ENCODE data around the gene MEF2D.

Gene MEF2D

DNA sequence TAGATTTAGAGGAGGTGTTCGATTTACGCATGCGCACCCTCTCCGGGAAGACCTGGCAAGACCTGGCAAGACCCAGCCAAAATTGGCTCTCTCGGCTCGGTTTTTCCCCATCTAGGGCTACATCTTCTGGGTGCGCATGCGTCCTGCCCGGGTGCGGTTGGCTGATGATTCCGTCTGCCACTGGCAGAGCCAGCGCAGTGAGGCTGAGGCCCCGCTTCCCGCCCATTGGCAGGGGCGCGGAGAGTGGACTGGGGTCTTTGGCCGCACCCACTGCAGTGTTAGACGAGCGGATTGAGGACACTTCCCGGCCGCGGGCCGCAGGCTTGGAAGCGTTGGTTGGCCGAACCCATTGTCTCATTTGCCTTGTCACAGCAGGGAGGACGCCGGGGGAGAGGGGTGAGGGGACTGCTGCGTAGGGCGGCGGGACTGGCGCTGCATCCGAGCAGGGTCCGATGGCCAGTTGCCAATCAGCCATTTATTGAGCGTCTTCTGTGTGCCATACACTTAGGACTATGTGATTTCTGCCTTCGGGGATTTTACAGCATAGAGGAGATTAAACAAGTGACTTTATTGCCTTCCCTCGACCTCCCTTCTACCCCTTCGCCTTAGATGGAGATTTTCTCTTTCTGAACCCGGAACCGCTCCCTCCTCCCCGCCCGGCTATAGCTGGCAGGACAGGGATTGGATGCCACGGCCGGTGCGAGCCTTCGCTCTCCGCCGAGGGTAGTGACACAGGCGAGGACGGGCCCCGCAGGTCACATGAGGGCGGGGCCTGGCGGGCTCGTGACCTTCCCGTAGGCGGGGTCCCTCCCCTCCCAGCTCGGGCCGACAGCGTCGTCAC is 43.7 kb downstream of the MEF2D start (continued):
- TF ChIP-seq ZNF777 (tag by site-specific recombination; IDR thresholded peaks at IDR 0.05; ENCODE audit: borderline replicate concordance) (peak; percentile 64; the same call in 1 of the 2 replicates), ZNF449 (tag by site-specific recombination; IDR thresholded peaks at IDR 0.05) (peak; percentile 69), SP2 (tag by site-specific recombination; IDR thresholded peaks at IDR 0.05) (peak; percentile 93), ZBTB8A (tag by site-specific recombination; IDR thresholded peaks at IDR 0.05) (peak; percentile 60), ZNF843 (tag by site-specific recombination; IDR thresholded peaks at IDR 0.05) (peak; percentile 75), ZNF544 (tag by site-specific recombination; IDR thresholded peaks at IDR 0.05) (no peak), EGR2 (tag by site-specific recombination; IDR thresholded peaks at IDR 0.05; ENCODE audit: low read depth) (peak; percentile 84; the same call in 1 of the 2 replicates), ZNF174 (tag by site-specific recombination; IDR thresholded peaks at IDR 0.05) (no peak), ZBTB17 (tag by site-specific recombination; IDR thresholded peaks at IDR 0.05) (peak; percentile 94), ZNF16 (tag by site-specific recombination; IDR thresholded peaks at IDR 0.05; ENCODE audit: low read depth) (no peak), ZNF391 (tag by site-specific recombination; IDR thresholded peaks at IDR 0.05; ENCODE audit: borderline replicate concordance, low read depth) (0 out of 2 replicates have a peak, but pooled peaks have one; percentile 76), ZNF280C (tag by site-specific recombination; IDR thresholded peaks at IDR 0.05) (no peak), ZSCAN16 (tag by site-specific recombination; IDR thresholded peaks at IDR 0.05) (0 out of 2 replicates have a peak, but pooled peaks have one; percentile 7), KLF9 (tag by site-specific recombination; IDR thresholded peaks at IDR 0.05; ENCODE audit: low read depth) (peak; percentile 93), ZNF48 (tag by site-specific recombination; IDR thresholded peaks at IDR 0.05) (no peak), ZNF660 (tag by site-specific recombination; IDR thresholded peaks at IDR 0.05) (peak; percentile 48; the same call in 1 of the 2 replicates), ZNF426 (tag by site-specific recombination; IDR thresholded peaks at IDR 0.05) (no peak), ZNF560 (tag by site-specific recombination; IDR thresholded peaks at IDR 0.05; ENCODE audit: borderline replicate concordance) (no peak), SP3 (tag by site-specific recombination; IDR thresholded peaks at IDR 0.05) (peak; percentile 93), ZNF169 (tag by site-specific recombination; IDR thresholded peaks at IDR 0.05) (no peak; the same call in 1 of the 2 replicates), ZNF214 (tag by site-specific recombination; IDR thresholded peaks at IDR 0.05; ENCODE audit: borderline replicate concordance) (no peak), ZBTB7A (tag by site-specific recombination; IDR thresholded peaks at IDR 0.05; ENCODE audit: low read depth) (peak; percentile 95)
- TF ChIP-seq, protein P1, sequence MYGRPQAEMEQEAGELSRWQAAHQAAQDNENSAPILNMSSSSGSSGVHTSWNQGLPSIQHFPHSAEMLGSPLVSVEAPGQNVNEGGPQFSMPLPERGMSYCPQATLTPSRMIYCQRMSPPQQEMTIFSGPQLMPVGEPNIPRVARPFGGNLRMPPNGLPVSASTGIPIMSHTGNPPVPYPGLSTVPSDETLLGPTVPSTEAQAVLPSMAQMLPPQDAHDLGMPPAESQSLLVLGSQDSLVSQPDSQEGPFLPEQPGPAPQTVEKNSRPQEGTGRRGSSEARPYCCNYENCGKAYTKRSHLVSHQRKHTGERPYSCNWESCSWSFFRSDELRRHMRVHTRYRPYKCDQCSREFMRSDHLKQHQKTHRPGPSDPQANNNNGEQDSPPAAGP (tag by site-specific recombination; IDR thresholded peaks at IDR 0.05), result peak; percentile 70
- TF ChIP-seq, protein P2, sequence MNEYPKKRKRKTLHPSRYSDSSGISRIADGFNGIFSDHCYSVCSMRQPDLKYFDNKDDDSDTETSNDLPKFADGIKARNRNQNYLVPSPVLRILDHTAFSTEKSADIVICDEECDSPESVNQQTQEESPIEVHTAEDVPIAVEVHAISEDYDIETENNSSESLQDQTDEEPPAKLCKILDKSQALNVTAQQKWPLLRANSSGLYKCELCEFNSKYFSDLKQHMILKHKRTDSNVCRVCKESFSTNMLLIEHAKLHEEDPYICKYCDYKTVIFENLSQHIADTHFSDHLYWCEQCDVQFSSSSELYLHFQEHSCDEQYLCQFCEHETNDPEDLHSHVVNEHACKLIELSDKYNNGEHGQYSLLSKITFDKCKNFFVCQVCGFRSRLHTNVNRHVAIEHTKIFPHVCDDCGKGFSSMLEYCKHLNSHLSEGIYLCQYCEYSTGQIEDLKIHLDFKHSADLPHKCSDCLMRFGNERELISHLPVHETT (tag by site-specific recombination; IDR thresholded peaks at IDR 0.05), result peak; percentile 33; the same call in 1 of the 2 replicates
- TF ChIP-seq, protein P3, sequence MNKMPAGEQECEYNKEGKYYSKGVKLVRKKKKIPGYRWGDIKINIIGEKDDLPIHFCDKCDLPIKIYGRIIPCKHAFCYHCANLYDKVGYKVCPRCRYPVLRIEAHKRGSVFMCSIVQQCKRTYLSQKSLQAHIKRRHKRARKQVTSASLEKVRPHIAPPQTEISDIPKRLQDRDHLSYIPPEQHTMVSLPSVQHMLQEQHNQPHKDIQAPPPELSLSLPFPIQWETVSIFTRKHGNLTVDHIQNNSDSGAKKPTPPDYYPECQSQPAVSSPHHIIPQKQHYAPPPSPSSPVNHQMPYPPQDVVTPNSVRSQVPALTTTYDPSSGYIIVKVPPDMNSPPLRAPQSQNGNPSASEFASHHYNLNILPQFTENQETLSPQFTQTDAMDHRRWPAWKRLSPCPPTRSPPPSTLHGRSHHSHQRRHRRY (tag by site-specific recombination; IDR thresholded peaks at IDR 0.05), result no peak; the same call in 1 of the 2 replicates
- TF ChIP-seq, protein P4, sequence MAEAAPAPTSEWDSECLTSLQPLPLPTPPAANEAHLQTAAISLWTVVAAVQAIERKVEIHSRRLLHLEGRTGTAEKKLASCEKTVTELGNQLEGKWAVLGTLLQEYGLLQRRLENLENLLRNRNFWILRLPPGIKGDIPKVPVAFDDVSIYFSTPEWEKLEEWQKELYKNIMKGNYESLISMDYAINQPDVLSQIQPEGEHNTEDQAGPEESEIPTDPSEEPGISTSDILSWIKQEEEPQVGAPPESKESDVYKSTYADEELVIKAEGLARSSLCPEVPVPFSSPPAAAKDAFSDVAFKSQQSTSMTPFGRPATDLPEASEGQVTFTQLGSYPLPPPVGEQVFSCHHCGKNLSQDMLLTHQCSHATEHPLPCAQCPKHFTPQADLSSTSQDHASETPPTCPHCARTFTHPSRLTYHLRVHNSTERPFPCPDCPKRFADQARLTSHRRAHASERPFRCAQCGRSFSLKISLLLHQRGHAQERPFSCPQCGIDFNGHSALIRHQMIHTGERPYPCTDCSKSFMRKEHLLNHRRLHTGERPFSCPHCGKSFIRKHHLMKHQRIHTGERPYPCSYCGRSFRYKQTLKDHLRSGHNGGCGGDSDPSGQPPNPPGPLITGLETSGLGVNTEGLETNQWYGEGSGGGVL (tag by site-specific recombination; IDR thresholded peaks at IDR 0.05), result 0 out of 2 replicates have a peak, but pooled peaks have one; percentile 34
- TF ChIP-seq, protein P5, sequence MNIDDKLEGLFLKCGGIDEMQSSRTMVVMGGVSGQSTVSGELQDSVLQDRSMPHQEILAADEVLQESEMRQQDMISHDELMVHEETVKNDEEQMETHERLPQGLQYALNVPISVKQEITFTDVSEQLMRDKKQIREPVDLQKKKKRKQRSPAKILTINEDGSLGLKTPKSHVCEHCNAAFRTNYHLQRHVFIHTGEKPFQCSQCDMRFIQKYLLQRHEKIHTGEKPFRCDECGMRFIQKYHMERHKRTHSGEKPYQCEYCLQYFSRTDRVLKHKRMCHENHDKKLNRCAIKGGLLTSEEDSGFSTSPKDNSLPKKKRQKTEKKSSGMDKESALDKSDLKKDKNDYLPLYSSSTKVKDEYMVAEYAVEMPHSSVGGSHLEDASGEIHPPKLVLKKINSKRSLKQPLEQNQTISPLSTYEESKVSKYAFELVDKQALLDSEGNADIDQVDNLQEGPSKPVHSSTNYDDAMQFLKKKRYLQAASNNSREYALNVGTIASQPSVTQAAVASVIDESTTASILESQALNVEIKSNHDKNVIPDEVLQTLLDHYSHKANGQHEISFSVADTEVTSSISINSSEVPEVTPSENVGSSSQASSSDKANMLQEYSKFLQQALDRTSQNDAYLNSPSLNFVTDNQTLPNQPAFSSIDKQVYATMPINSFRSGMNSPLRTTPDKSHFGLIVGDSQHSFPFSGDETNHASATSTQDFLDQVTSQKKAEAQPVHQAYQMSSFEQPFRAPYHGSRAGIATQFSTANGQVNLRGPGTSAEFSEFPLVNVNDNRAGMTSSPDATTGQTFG (tag by site-specific recombination; IDR thresholded peaks at IDR 0.05; ENCODE audit: borderline replicate concordance), result no peak
